ENCODE results near the gene BCL2L11. TPM values are rescaled to one million over a fixed set of nuclear protein-coding genes. Genes with fewer than 3 reads are reported as not detected.

The BCL2L11 gene
- total and polyA plus RNA-seq, 9 of the 15 experiments (the other 6 are each of a cell fraction or from before 2014, with no cell fraction given), result 2.2 to 18.8 (median 5.0) TPM

DNA sequence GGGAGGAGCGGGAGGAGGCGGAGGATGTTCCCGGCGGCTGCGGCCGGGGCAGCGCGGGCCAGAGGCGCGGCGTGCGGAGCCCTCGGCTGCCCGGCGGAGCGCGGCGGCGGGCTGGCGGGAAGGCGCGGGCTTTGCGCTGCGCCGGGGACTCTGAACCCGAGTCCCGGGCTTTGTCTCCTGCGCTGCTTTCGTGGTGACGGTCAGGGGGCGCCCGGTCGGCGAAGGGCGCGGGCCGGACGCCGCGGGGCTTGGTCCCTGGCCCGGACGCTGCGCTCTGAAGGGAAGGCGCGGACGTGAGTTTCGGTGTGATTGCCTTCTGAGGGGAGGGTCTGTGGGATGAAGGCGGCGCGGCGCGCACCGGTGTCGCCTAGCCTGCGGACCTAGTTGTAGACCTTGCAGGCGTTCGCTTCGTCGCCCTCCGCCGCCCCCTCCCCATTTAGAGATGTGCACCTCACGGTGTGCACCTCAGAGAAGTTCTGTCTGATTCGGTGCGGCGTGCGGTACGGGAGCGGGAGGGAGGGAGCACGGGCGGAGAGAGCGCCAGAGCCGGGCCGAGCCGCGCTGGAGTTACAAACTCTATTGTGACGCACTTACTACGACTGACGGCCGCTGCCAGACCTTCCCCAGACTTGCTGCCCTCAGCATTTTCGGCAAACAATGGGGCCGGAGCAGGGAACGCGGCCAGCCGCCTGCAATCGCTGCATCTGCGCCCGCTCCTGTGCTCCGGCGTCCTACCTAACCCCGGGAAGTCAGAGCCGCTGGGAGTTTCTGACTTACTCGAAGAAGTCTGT, 2.1 kb downstream of the BCL2L11 start (continued):
- TF ChIP-seq HNRNPLL (IDR thresholded peaks at IDR 0.05; ENCODE audit: low read depth, low read length, poor library complexity, severe bottlenecking) (peak; percentile 85), KDM4B (IDR thresholded peaks at IDR 0.05; ENCODE audit: borderline replicate concordance in 2 of 2, low read depth in 1 of 2) (0 out of 4 replicates have a peak, but pooled peaks of 1 of the 2 experiments have one; percentile 45), HNRNPL (IDR thresholded peaks at IDR 0.05; ENCODE audit: low read depth, low read length) (0 out of 2 replicates have a peak, but pooled peaks have one; percentile 20), ZNF583 (CRISPR knock-in tag; IDR thresholded peaks at IDR 0.05) (0 out of 2 replicates have a peak, but pooled peaks have one; percentile 11), TAL1 (IDR thresholded peaks at IDR 0.05) (no peak), KDM2B (CRISPR knock-in tag; IDR thresholded peaks at IDR 0.05) (no peak; the same call in 1 of the 2 replicates), JUN (IDR thresholded peaks at IDR 0.05; ENCODE audit: borderline replicate concordance, low read depth, low read length) (no peak), JUN (CRISPR knock-in tag; IDR thresholded peaks at IDR 0.05; ENCODE audit: borderline replicate concordance) (peak; percentile 76), LCOR (CRISPR knock-in tag; IDR thresholded peaks at IDR 0.05) (peak; percentile 39; the same call in 1 of the 2 replicates), TEAD1 (CRISPR knock-in tag; IDR thresholded peaks at IDR 0.05) (peak in 1 of 2 experiments; percentile 69; a peak in 1 of 4 replicates), MAFF (IDR thresholded peaks at IDR 0.05; ENCODE audit: low read length) (peak; percentile 76), NCOA2 (IDR thresholded peaks at IDR 0.05; ENCODE audit: partially characterized antibody in 2 of 2) (no peak), ZBTB40 (IDR thresholded peaks at IDR 0.05) (peak; percentile 49; the same call in 1 of the 2 replicates), ZBTB40 (CRISPR knock-in tag; IDR thresholded peaks at IDR 0.05) (0 out of 2 replicates have a peak, but pooled peaks have one; percentile 24), ATF3 (IDR thresholded peaks at IDR 0.05) (no peak), ATF3 (CRISPR knock-in tag; conservative IDR thresholded peaks at IDR 0.05) (no peak)
